Activated naive CD8-positive, alpha-beta T cell treated with anti-CD3 and anti-CD28 coated beads for 36 hours (primary cell): ENCODE data around the gene OTOP2. TPM values are rescaled to one million over a fixed set of nuclear protein-coding genes. Genes with fewer than 3 reads are reported as not detected.

ENCODE experiments used
- DNase-seq: peaks from one replicate; pipeline ENCODE4 v3.0.0; 2021
- H3K27ac Mint-ChIP-seq: one replicate; pipeline ENCODE4 v1.8.0; 2022; ENCODE audit warnings: mild to moderate bottlenecking, moderate library complexity, mixed read lengths
- H3K27me3 Mint-ChIP-seq: one replicate; pipeline ENCODE4 v1.8.0; 2022; ENCODE audit warnings: mild to moderate bottlenecking, mixed read lengths
- H3K36me3 Mint-ChIP-seq: one replicate; pipeline ENCODE4 v1.8.0; 2021; ENCODE audit warnings: mild to moderate bottlenecking, mixed read lengths
- H3K4me1 Mint-ChIP-seq: one replicate; pipeline ENCODE4 v1.8.0; 2021; ENCODE audit warnings: mixed read lengths
- H3K4me3 Mint-ChIP-seq: one replicate; pipeline ENCODE4 v1.8.0; 2022; ENCODE audit warnings: mild to moderate bottlenecking, moderate library complexity, mixed read lengths
- H3K9me3 Mint-ChIP-seq: one replicate; pipeline ENCODE4 v1.8.0; 2022; ENCODE audit warnings: mixed read lengths
- total RNA-seq, 2 experiments: library from RNA; stranded (reverse); gene quantifications; one replicate each; pipeline ENCODE4 v1.2.3, GENCODE V29; 2021

OTOP2 gene
- total RNA-seq, 2 experiments from 2014 or later = not detected

DNA sequence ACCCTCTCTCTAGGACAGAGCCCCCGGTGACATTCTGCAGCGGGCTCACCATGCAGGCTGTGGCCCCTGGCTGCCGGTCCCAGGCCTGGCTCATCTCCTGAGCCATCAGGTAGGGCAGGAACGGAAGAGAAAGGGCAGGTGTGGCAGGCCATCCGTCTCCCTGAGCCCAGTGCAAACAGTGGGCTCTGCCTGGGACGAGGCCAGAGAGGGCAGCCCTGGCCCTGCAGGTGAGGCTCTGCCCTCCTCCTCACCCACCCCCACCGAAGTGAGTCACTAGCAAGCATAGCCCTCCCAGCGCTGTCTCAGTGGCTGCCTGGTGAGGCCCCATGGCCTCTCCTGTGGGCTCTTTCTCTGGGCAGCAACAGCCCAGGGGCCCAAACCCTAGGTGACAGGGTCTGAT, 26.1 kb downstream of the OTOP2 start:
- no peak overlapping the region for H3K27ac Mint-ChIP-seq
- H3K9me3 Mint-ChIP-seq = no peaks in the 10 kb centered on the region
- peaks cover 4% of the 10 kb centered on the region for H3K27me3 Mint-ChIP-seq
- peaks cover 5% of the 10 kb centered on the region for H3K4me1 Mint-ChIP-seq
- DNase-seq = no peak
- H3K36me3 Mint-ChIP-seq = no peaks in the 10 kb centered on the region
- H3K4me3 Mint-ChIP-seq = no peak overlapping the region

DNA sequence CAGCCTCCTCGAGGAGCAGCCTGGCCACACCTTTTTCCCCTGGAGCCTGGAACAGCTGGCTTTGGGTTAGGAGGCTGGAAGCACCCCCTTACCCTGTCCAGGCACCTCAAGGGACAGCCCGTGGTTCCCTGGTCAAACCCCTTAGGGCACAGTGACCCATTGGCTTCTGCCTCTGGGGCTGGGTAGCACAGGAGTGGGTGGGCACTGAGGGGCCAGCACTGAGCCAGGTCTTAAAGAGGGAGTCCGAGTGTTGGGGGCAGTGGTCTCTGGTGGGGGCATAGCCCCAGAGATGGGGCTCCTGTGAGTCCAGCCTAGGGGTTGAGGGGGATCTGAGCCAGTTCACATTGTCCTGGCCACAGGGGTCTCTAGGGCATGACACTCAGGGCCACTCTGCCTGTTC, 27.0 kb downstream of the OTOP2 start:
- H3K9me3 Mint-ChIP-seq = no peaks in the 10 kb centered on the region
- no peaks in the 10 kb centered on the region for H3K27me3 Mint-ChIP-seq
- no peaks in the 10 kb centered on the region for H3K4me1 Mint-ChIP-seq
- no peak overlapping the region for H3K27ac Mint-ChIP-seq
- H3K36me3 Mint-ChIP-seq = no peaks in the 10 kb centered on the region
- no peak for DNase-seq
- H3K4me3 Mint-ChIP-seq = no peak overlapping the region

DNA sequence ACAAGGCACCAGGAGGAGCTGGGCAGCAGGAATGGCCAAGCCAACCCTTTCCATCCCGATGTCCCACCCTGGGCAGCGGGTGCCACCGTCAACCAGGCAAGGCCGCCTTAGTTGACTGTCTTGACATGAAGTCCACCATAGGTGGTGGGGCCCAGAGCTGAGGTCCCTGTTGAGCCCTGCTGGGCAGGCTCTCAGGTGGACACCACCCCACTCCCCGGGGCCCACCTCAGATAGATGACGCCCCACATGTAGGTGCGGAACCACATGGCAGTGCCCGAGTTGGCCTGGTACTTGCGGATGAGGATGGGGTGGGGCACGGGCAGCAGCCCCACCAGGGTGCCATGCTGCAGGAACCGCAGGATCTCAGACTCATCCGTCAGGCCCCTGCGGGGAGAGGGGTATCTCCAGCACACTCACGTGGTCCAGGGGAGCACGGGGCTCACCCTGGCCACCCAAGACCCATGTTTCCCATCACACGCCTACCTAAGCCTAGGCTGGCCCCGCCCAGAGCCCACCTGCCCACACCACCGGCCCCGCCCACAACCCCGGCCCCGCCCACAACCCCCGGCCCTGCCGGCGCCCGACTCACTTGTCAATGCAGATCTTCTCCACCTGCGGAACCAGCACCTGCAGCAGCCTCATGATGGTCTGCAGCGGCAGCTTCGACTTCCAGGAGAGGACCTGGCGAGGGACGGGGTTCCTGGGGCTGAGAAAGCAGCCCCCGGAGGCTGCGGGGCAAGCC, 27.8 kb downstream of the OTOP2 start:
- Mint-ChIP-seq H3K36me3 (no peaks in the 10 kb centered on the region), H3K9me3 (no peaks in the 10 kb centered on the region), H3K27ac (no peak overlapping the region), H3K4me3 (no peak overlapping the region), H3K4me1 (no peaks in the 10 kb centered on the region), H3K27me3 (no peaks in the 10 kb centered on the region)
- DNase-seq = no peak

DNA sequence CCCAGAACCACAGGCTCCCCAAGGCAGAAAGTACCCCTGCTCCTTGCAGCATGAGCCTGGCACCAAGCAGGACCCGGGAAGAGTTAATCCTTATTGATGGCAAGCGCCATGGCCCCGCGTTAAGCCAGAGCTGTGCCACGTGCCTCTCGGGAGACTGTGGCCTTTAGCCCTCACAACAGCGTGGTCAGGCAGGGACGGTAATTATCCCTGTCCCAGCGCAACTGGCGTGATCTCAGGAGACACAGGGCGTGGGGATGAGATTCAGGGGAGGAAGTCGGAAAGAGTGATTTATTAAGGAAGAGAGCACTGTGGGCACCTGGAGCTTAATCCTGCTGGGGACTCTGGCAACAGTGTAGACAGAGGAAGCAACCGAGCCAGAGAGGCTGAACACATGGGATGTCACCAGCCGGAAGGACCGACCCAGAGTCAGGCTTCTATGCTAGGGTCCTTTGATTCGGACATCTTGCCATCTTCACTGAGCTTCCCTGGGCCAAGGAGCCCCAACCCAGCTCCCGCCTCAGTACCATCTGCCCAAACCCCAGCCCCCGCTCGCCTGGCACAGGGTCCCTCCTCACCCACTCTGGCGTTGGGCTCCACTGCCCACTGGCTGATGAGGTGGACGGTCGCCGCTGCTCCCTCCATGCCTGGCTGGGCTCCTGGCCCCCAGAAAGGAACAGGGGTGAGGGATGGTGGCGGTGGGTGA, 28.5 kb downstream of the OTOP2 start:
- Mint-ChIP-seq H3K4me3 (no peak overlapping the region), H3K4me1 (no peaks in the 10 kb centered on the region), H3K9me3 (no peaks in the 10 kb centered on the region), H3K27me3 (no peaks in the 10 kb centered on the region), H3K36me3 (no peaks in the 10 kb centered on the region), H3K27ac (no peak overlapping the region)
- no peak for DNase-seq

DNA sequence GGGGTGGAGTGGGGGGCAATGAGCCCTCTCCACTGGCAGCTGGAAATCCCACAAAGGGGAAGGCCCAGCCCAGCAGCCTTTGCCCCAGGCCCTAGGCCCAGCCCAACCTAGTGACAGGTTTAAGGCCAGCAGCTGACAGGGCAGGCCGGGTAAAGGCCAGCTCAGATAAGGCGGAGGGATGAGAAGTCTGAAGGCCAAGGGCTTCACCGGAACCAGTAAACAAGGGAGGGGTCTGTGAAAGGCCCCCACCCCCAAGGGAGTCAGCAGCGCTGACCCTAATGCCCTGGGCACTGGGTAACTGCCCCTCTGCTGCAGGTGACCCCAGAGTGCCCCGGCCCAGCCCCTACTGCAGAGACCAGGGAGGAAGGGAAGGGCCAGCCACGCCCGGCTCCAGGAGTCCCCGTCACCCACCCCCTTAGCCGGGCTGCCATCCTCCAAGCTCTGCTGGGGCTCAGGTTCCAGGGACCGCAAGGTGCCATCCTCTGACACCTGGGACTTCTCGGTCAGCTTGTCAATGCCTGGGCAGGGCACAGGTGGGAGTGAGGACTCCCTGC, 29.1 kb downstream of the OTOP2 start:
- H3K27me3 Mint-ChIP-seq = no peaks in the 10 kb centered on the region
- DNase-seq = no peak
- no peaks in the 10 kb centered on the region for H3K36me3 Mint-ChIP-seq
- no peak overlapping the region for H3K4me3 Mint-ChIP-seq
- no peaks in the 10 kb centered on the region for H3K4me1 Mint-ChIP-seq
- H3K9me3 Mint-ChIP-seq = no peaks in the 10 kb centered on the region
- no peak overlapping the region for H3K27ac Mint-ChIP-seq

DNA sequence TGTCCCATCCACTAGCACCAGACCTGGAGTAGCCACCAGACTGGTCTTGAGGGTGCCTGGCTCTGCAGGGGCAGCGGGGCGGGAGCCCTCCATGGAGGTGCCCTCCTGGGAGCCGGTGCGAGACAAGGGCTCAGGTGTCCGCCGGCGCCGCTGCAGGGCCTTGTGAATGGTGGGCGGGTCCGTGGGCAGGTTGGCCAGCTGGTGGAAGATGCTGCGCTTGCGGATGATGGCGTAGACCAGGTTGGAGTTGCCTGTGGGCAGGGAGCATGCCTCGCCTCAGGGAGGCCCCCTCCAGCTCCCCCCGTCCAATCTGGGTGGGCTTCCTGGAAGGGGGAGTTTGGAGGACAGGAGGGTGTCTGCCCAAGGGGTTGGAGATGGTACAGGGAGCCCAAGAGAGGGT, 30.0 kb downstream of the OTOP2 start:
- H3K4me3 Mint-ChIP-seq = no peak overlapping the region
- no peaks in the 10 kb centered on the region for H3K27me3 Mint-ChIP-seq
- no peaks in the 10 kb centered on the region for H3K9me3 Mint-ChIP-seq
- DNase-seq = no peak
- no peaks in the 10 kb centered on the region for H3K36me3 Mint-ChIP-seq
- no peaks in the 10 kb centered on the region for H3K4me1 Mint-ChIP-seq
- H3K27ac Mint-ChIP-seq = no peak overlapping the region

DNA sequence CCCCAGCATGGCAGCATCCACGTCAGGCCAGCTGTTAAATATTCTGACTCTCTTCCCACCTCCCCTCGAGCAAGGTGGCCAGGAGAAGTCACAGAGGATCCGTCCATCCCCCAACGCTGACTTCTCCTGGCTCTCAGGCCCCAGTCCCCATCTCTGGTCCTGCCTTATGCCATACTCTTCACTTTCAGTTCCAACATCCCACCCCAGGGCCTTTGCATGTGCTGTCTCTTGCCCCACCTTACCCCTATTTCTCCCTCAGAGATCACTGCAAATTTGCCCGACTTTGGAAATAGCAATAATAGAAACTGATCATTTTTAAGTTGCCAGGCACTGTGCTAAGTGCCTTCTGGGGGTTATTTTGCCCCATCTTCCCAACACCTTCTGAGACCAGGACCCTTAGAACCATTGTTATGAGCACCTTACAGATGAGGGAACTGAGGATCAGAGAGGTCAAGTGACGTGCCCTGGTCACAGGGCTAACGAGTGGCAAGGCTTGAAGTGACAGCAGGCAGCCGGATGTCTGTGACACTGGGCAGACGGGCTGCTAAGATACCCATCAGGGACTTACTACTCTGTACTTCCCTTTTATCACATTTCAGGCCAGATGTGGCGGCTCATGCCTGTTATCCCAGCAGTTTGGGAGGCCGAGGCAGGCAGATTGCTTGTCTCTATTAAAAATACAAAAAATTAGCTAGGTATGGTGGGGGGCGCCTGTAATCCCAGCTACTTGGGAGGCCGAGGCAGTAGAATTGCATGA, 30.8 kb downstream of the OTOP2 start:
- no peaks in the 10 kb centered on the region for H3K9me3 Mint-ChIP-seq
- H3K4me3 Mint-ChIP-seq = no peak overlapping the region
- H3K27me3 Mint-ChIP-seq = no peaks in the 10 kb centered on the region
- no peaks in the 10 kb centered on the region for H3K36me3 Mint-ChIP-seq
- no peak for DNase-seq
- H3K27ac Mint-ChIP-seq = peak overlapping the region; percentile 42
- no peaks in the 10 kb centered on the region for H3K4me1 Mint-ChIP-seq

DNA sequence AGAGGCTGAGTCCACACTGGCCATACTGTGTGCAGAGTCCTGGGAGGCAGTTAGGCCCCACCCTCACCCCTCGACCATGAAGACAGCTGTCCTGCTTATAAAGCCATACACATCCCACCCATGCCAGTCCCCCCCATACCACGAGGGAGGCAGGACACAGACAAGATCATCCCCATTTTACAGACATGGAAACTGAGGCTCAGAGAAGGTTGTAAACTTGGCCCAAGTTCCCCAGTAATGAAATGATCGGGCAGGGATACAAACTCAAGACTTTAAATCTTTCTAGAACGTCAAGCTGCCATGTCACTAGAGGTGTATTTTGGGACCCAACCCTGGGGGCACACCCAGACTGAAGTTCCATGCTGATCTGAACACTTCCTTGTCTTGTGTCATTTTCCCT, 32.0 kb downstream of the OTOP2 start:
- Mint-ChIP-seq H3K4me1 (peaks cover 4% of the 10 kb centered on the region), H3K4me3 (no peak overlapping the region), H3K27ac (no peak overlapping the region)

DNA sequence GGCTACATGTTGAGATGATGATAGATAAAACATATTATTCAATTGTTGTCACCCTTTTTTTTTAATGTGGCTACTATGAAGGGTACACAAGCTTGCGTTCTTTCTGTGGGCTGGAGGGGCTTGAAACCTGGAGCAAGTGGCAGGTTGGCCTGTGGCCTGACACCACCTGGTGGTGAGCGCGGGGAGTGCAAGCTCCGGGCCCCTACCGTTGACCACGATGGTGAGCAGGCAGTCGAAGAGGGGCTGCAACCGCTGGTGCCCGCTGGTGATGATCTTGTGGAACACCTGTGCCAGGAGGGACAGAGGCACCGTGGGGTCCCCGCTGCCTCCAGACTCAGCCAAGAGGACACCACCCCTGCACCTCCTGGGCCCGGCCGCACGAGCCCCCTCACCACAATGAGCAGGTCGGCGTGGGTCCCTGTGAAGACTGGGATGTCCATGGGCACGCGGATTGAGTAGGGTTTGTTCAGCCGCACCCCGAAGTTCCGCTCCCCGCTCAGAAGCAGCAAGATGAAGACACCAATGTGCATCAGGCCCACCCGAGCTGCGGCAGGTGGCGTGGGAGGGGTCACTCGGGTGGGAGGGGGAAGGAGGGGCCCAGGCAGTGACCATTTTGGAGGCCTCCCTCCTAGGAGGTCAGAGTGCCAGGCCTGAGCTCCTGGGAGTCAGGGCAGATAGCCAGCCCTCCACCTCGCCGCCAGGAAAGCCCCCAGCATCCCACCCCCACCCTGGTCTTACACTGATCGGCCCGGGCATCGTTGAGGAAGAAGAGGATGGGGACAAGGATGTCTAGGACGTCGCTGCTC, 34.1 kb downstream of the OTOP2 start:
- peak; percentile 78 for DNase-seq
- Mint-ChIP-seq H3K36me3 (no peaks in the 10 kb centered on the region), H3K4me1 (peaks cover 7% of the 10 kb centered on the region), H3K4me3 (no peak overlapping the region), H3K27me3 (no peaks in the 10 kb centered on the region), H3K27ac (no peak overlapping the region), H3K9me3 (no peaks in the 10 kb centered on the region)

More for the DNA sequence above, 32.0 kb downstream of the OTOP2 start:
- Mint-ChIP-seq H3K9me3 (no peaks in the 10 kb centered on the region), H3K27me3 (no peaks in the 10 kb centered on the region), H3K36me3 (no peaks in the 10 kb centered on the region)
- no peak for DNase-seq

DNA sequence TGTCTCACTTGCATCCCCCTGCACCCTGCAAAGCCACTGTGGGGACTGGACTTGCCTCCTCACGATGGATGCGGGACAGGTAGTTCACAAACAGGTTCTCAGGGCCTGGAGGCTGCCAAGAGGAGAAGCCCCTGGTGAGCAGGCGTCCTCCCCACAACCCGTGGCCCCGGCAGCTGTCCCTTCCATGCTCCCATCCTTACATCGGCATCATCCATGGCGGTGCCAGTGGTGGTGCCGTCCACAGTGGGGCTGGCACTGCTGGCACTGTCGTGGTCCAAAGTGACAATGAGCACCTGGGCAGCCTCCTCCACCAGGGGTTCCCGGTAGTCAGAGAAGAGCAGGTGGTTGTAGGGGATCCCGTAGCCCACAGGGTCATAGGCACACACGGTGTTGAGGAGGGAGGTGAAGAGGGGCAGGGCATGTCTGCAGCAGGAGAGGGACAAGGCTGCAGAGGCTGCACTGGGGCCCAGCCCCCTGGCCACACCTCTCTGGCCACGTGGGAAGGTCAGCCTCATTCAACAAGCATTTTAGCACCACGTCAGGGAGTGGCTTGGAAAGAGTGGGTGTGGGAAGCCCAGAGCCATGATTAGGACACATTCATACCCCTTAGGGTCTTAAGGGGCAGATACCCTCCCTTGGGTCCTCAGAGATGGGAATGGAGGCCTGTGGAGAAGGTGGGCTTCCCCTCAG, 35.9 kb downstream of the OTOP2 start:
- Mint-ChIP-seq H3K27me3 (no peaks in the 10 kb centered on the region), H3K27ac (no peak overlapping the region), H3K4me3 (no peak overlapping the region), H3K36me3 (no peaks in the 10 kb centered on the region), H3K9me3 (no peaks in the 10 kb centered on the region), H3K4me1 (peaks cover 7% of the 10 kb centered on the region)
- DNase-seq = no peak

DNA sequence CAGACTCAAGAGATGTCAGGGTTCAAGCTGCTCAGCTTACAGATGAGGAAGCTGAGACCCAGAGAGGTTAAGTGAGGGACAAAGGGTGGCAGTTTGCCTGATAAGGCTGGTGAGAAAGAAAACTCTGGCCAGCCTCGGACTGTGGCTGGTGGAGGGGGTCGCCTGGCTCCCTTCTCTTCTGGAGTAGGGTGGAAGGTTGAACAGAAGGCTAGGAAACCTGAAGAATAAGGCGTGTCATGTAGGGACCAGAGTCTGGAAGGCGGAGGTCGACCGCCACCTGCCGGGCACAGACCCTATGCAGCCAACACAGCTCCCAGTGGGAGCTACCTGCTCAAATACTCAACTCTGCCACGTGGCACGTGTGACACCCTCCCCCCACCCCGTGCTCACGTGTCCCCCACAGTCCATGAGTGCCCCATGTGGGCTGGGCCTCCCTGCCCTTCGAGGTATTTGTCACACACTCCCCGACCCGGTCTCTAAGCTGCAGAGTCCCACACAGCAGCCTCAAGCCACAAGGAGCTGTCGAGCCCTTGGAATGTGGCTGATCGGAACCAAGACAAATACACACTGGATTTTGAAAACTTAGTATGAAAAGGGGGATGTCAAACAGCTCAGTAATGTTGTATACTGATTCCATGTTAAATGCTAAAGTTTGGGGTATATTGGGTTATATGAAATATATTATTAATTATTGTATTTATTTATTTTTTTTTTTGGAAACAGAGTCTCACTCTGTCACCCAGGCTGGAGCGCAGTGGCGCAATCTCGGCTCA, 36.7 kb downstream of the OTOP2 start:
- Mint-ChIP-seq H3K27ac (no peak overlapping the region), H3K36me3 (no peaks in the 10 kb centered on the region), H3K27me3 (no peaks in the 10 kb centered on the region), H3K4me1 (peaks cover 7% of the 10 kb centered on the region), H3K9me3 (no peaks in the 10 kb centered on the region), H3K4me3 (no peak overlapping the region)
- DNase-seq = peak; percentile 61

DNA sequence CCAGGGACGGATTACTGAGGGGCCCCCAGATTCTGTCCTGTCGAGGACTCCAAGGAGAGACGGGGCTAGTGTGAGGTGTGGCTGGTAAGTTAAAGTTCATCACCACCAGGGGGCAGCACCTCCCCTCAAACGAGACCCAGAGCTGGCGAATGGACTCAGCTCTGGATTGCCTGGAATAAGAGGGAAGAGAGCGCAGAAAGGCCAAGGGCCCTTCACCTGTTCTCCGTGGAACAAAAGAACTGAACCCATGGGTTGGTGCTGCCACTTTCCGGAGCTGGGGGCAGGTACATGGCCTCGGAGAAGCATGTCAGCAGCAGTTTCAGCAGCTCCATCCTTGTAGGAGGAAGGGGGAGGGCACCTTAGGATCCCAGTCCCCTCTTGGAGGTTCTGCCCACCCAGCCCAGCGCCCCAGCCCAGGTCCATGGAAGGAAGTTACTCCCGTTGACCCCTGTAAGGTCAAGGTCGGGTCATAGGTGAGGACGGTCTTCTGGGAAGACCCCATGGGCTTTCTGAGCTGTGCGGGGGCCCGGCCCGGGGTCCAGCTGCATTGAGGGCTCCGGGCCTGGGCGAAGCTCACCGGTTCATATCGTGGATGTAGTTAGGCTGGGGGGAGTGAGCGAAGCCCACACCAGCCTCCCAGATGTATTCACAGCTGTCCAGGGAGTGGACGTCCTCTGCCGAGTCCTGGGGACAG, 37.7 kb downstream of the OTOP2 start:
- no peak overlapping the region for H3K27ac Mint-ChIP-seq
- H3K9me3 Mint-ChIP-seq = no peaks in the 10 kb centered on the region
- peaks cover 7% of the 10 kb centered on the region for H3K4me1 Mint-ChIP-seq
- DNase-seq = peak; percentile 77
- H3K36me3 Mint-ChIP-seq = no peaks in the 10 kb centered on the region
- no peak overlapping the region for H3K4me3 Mint-ChIP-seq
- no peaks in the 10 kb centered on the region for H3K27me3 Mint-ChIP-seq
